Activated CD8-positive, alpha-beta memory T cell treated with anti-CD3 and anti-CD28 coated beads, Interleukin-2, amount 50 U/mL, for 24 hours (primary cell): ENCODE results near the gene PLA2G4A.
"Not testable (repeated sequence)": the region's sequence is repeated elsewhere in the genome, so short reads cannot be mapped to it uniquely, and the experiment has no call there.

ENCODE experiments used
- DNase-seq: peaks from one replicate; pipeline ENCODE4 v3.0.0-alpha.2; 2020; ENCODE audit errors: extremely low read depth

The PLA2G4A gene

GRCh38 chr1:186922814-186923213, 94.1 kb downstream of the PLA2G4A start:
- not testable (repeated sequence) for DNase-seq

- no peak for DNase-seq
Observed at GRCh38 chr1:186923486-186923885, 94.7 kb downstream of the PLA2G4A start.

- no peak for DNase-seq
Observed at GRCh38 chr1:186925881-186926669, 97.3 kb downstream of the PLA2G4A start.

- no peak for DNase-seq
Observed at GRCh38 chr1:186927884-186928283, 99.1 kb downstream of the PLA2G4A start.

GRCh38 chr1:186930238-186930637, 101.5 kb downstream of the PLA2G4A start:
- DNase-seq: no peak

GRCh38 chr1:186937016-186937670, 108.4 kb downstream of the PLA2G4A start:
- no peak for DNase-seq

- no peak for DNase-seq
Observed at GRCh38 chr1:186943891-186944686, 115.3 kb downstream of the PLA2G4A start.

- no peak for DNase-seq
Observed at GRCh38 chr1:186945146-186945545, 116.4 kb downstream of the PLA2G4A start.

- no peak for DNase-seq
Observed at GRCh38 chr1:186948535-186948934, 119.8 kb downstream of the PLA2G4A start.

- no peak for DNase-seq
Observed at GRCh38 chr1:186949173-186949572, 120.4 kb downstream of the PLA2G4A start.

- no peak for DNase-seq
Observed at GRCh38 chr1:186950547-186950946, 121.8 kb downstream of the PLA2G4A start.

- DNase-seq: no peak
Observed at GRCh38 chr1:186953876-186954275, 125.1 kb downstream of the PLA2G4A start.

- no peak for DNase-seq
Observed at GRCh38 chr1:186957314-186957713, 128.6 kb downstream of the PLA2G4A start.

- no peak for DNase-seq
Observed at GRCh38 chr1:186958520-186958919, 129.8 kb downstream of the PLA2G4A start.

GRCh38 chr1:186960861-186961260, 132.1 kb downstream of the PLA2G4A start:
- no peak for DNase-seq

GRCh38 chr1:186965847-186966246, 137.1 kb downstream of the PLA2G4A start:
- DNase-seq: no peak

GRCh38 chr1:186966456-186966855, 137.7 kb downstream of the PLA2G4A start:
- no peak for DNase-seq

- DNase-seq: no peak
Observed at GRCh38 chr1:186967656-186968394, 139.1 kb downstream of the PLA2G4A start.

- DNase-seq: no peak
Observed at GRCh38 chr1:186974774-186975181, 146.0 kb downstream of the PLA2G4A start.

GRCh38 chr1:186975220-186975619, 146.5 kb downstream of the PLA2G4A start:
- no peak for DNase-seq

- DNase-seq: no peak
Observed at GRCh38 chr1:186976700-186977099, 148.0 kb downstream of the PLA2G4A start.
